CMK (cell line): Measurements from ENCODE around the gene CCDC106.

Experiments used
- DNase-seq: peaks from one replicate; pipeline ENCODE4 v3.0.0-alpha.2; 2010; ENCODE audit warnings: low read depth

The CCDC106 gene

GRCh38 chr19:55668603-55669348 is 20.8 kb downstream of the CCDC106 start:
- no peak for DNase-seq

- DNase-seq, result no peak
Observed at GRCh38 chr19:55669418-55670279, 21.6 kb downstream of the CCDC106 start.

- no peak for DNase-seq
Observed at GRCh38 chr19:55670280-55671053, 22.5 kb downstream of the CCDC106 start.

GRCh38 chr19:55671054-55671378 is 23.0 kb downstream of the CCDC106 start:
- no peak for DNase-seq

GRCh38 chr19:55672418-55672817 is 24.4 kb downstream of the CCDC106 start:
- DNase-seq, result no peak

GRCh38 chr19:55673465-55673864 is 25.5 kb downstream of the CCDC106 start:
- DNase-seq, result no peak

- no peak for DNase-seq
Observed at GRCh38 chr19:55673889-55674288, 25.9 kb downstream of the CCDC106 start.

GRCh38 chr19:55674459-55674840 is 26.4 kb downstream of the CCDC106 start:
- no peak for DNase-seq

GRCh38 chr19:55674841-55675660 is 27.0 kb downstream of the CCDC106 start, which contains the start of gene EPN1:
Gene EPN1, plus strand, starts transcription at chr19:55675226. Its CDS starts 3,402 bp downstream, at chr19:55678628.
- peak; percentile 94 for DNase-seq

- DNase-seq, result no peak
Observed at GRCh38 chr19:55675661-55676354, 27.8 kb downstream of the CCDC106 start.

GRCh38 chr19:55676383-55676782 is 28.4 kb downstream of the CCDC106 start:
- no peak for DNase-seq

GRCh38 chr19:55676889-55677505 is 29.0 kb downstream of the CCDC106 start:
- DNase-seq, result no peak

- DNase-seq, result no peak
Observed at GRCh38 chr19:55677572-55678028, 29.6 kb downstream of the CCDC106 start.

GRCh38 chr19:55678121-55678671 is 30.2 kb downstream of the CCDC106 start:
- no peak for DNase-seq

- no peak for DNase-seq
Observed at GRCh38 chr19:55679343-55680257, 31.6 kb downstream of the CCDC106 start.

- DNase-seq, result no peak
Observed at GRCh38 chr19:55680339-55681130, 32.5 kb downstream of the CCDC106 start.

- DNase-seq, result no peak
Observed at GRCh38 chr19:55681131-55682092, 33.4 kb downstream of the CCDC106 start.
